ELR (cell line): ENCODE data around the gene GSTK1.

Experiments
- DNase-seq: peaks from one replicate; pipeline ENCODE4 v3.0.0-alpha.2; 2015; ENCODE audit warnings: low read depth

GSTK1 gene

DNA sequence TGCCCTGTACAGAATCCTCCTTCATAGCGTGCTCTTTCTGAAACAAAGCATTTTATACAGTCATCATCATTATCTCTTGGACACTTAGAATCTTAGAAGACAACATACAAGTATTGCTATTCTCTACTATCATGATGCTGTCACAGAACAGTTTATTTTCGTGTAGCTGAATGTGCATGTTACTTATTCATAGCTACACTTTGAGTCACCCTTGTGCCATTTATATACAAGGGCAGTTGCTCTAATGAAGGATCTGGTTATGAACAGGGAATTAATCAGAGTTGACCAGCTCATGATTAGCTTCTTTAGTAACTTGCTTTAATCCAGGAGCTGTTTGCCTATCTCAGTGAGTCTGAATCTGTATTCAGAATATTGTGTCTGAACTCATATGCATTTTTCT, 36.1 kb downstream of the GSTK1 start:
- DNase-seq: peak; percentile 66

GRCh38 chr7:143299840-143300239, 36.6 kb downstream of the GSTK1 start:
- peak; percentile 38 for DNase-seq

GRCh38 chr7:143300959-143301935, 38.0 kb downstream of the GSTK1 start:
- peak; percentile 40 for DNase-seq

GRCh38 chr7:143303733-143304132, 40.5 kb downstream of the GSTK1 start:
- no peak for DNase-seq

- DNase-seq: no peak
Observed at GRCh38 chr7:143304938-143305337, 41.7 kb downstream of the GSTK1 start.

DNA sequence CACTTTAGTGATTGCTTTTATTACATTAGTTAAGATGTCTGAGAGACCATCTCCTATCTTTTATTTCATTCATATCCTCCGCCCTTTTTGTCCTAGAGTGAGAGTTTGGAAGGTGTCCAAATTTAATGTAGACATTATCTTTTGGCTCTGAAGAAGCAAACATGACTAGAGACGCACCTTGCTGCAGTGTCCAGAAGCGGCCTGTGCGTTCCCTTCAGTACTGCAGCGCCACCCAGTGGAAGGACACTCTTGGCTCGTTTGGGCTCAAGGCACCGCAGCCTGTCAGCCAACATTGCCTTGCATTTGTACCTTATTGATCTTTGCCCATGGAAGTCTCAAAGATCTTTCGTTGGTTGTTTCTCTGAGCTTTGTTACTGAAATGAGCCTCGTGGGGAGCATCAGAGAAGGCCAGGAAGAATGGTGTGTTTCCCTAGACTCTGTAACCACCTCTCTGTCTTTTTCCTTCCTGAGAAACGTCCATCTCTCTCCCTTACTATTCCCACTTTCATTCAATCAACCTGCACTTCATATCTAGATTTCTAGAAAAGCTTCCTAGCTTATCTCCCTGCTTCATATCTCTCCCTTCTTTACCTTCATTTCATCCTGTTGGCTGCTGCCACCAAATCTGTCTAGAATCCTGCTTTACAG, 42.3 kb downstream of the GSTK1 start:
- peak; percentile 49 for DNase-seq

GRCh38 chr7:143308632-143309031, 45.4 kb downstream of the GSTK1 start:
- no peak for DNase-seq

GRCh38 chr7:143314127-143314526, 50.9 kb downstream of the GSTK1 start:
- no peak for DNase-seq

GRCh38 chr7:143315776-143316175, 52.5 kb downstream of the GSTK1 start, which contains the start of gene CLCN1:
CLCN1 (plus strand) TSS chr7:143316111; CDS start chr7:143316213, 102 bp downstream.
- DNase-seq: no peak

DNA sequence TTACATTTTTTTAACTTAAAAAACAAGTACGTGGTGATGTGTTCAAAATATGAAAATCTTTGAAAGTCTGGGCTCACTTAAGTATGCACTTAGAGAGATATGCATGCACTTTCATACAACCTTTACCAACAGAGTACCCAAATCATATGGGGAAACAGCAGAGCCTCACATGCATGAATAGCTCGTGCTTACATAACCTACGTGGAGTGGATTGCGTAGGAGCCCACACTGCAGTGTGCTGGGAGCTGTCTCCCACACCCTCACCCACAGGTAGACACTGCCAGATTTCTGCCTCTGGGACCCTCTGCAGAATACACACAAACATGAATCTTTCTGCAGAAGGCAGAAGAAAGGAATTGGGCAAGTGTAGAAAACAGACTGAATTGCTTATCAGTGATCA, 53.3 kb downstream of the GSTK1 start:
- no peak for DNase-seq

GRCh38 chr7:143318661-143319060, 55.4 kb downstream of the GSTK1 start:
- DNase-seq: no peak
